Glutamatergic neuron (in vitro differentiated cells): ENCODE results near the gene UNC79. TPM values are rescaled to one million over a fixed set of nuclear protein-coding genes. Genes with fewer than 3 reads are reported as not detected.

Experiments used
- DNase-seq: peaks from one replicate; pipeline ENCODE4 v3.0.0; 2022
- H3K27ac Mint-ChIP-seq: one replicate; pipeline ENCODE4 v1.8.0; 2020; ENCODE audit warnings: mild to moderate bottlenecking, mixed read lengths, inconsistent platforms; ENCODE audit not compliant: unreplicated experiment
- H3K27me3 Mint-ChIP-seq: one replicate; pipeline ENCODE4 v1.8.0; 2020; ENCODE audit warnings: mild to moderate bottlenecking, moderate library complexity, mixed read lengths, inconsistent platforms; ENCODE audit not compliant: unreplicated experiment
- H3K36me3 Mint-ChIP-seq: one replicate; pipeline ENCODE4 v1.8.0; 2020; ENCODE audit warnings: mild to moderate bottlenecking, mixed read lengths, inconsistent platforms; ENCODE audit not compliant: unreplicated experiment
- H3K4me1 Mint-ChIP-seq: one replicate; pipeline ENCODE4 v1.8.0; 2020; ENCODE audit warnings: mild to moderate bottlenecking, low read depth, mixed read lengths, inconsistent platforms; ENCODE audit not compliant: unreplicated experiment
- H3K4me3 Mint-ChIP-seq: one replicate; pipeline ENCODE4 v1.8.0; 2020; ENCODE audit warnings: mild to moderate bottlenecking, mixed read lengths, inconsistent platforms; ENCODE audit not compliant: unreplicated experiment
- H3K9me3 Mint-ChIP-seq: one replicate; pipeline ENCODE4 v1.8.0; 2020; ENCODE audit warnings: mild to moderate bottlenecking, moderate library complexity, mixed read lengths, inconsistent platforms; ENCODE audit not compliant: unreplicated experiment
- CTCF ChIP-seq: fragments of 200-600 bp; sonication (generic); IDR thresholded peaks from one replicate; pipeline ENCODE4 v1.5.0; 2021; ENCODE audit not compliant: partially characterized antibody, unreplicated experiment
- total RNA-seq: library from RNA; stranded (reverse); fragmentation: NEBNext Ultra II Directional; extraction: Animal tissue kit (Norgen Biotek cat#: 25700); gene quantifications from one replicate; pipeline ENCODE4 v1.2.1, GENCODE V29; 2021; ENCODE audit not compliant: unreplicated experiment

UNC79 gene
- total RNA-seq, 1 donor from 2014 or later = 29.5 TPM

DNA sequence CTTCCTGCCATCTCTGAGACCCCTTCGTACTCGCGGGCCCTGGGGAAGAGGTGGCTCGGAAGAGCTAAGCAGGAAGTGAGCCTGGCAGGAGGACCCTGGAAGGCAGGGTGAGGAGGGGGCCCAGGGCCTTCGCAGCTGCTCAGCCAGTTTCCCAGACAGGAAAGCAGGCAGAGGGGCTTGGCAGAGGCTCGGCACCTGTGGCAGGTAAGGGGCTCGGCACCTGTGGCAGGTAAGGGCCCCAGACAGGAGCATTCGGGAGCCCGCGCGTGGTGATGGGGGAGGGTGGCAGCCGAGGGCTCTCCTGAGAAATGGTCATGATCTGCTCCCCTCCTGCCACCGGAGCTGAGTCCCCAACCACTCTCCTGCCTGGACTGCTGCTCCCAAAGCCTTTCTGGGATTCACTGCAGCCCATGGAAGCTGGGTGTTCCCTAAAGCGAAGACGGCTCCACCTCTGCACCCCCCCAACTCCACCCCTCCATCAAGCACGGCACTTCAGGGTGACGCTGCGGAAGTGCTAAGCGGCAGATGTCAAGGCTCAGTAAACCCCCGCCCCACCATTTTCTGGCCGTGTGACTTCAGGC lies 294.4 kb downstream of the UNC79 start:
- peaks cover 9% of the 10 kb centered on the region for H3K9me3 Mint-ChIP-seq
- H3K36me3 Mint-ChIP-seq = no peaks in the 10 kb centered on the region
- no peak for TF ChIP-seq CTCF
- peaks cover 22% of the 10 kb centered on the region for H3K4me1 Mint-ChIP-seq
- H3K27ac Mint-ChIP-seq = no peak overlapping the region
- DNase-seq = no peak
- peaks cover 22% of the 10 kb centered on the region for H3K27me3 Mint-ChIP-seq
- no peak overlapping the region for H3K4me3 Mint-ChIP-seq

GRCh38 chr14:93725993-93726392 lies 295.3 kb downstream of the UNC79 start:
- no peak for DNase-seq
- Mint-ChIP-seq H3K27ac (no peak overlapping the region), H3K4me3 (no peak overlapping the region), H3K36me3 (no peaks in the 10 kb centered on the region), H3K4me1 (peaks cover 14% of the 10 kb centered on the region), H3K9me3 (peaks cover 6% of the 10 kb centered on the region), H3K27me3 (peaks cover 17% of the 10 kb centered on the region)
- TF ChIP-seq CTCF = no peak

DNA sequence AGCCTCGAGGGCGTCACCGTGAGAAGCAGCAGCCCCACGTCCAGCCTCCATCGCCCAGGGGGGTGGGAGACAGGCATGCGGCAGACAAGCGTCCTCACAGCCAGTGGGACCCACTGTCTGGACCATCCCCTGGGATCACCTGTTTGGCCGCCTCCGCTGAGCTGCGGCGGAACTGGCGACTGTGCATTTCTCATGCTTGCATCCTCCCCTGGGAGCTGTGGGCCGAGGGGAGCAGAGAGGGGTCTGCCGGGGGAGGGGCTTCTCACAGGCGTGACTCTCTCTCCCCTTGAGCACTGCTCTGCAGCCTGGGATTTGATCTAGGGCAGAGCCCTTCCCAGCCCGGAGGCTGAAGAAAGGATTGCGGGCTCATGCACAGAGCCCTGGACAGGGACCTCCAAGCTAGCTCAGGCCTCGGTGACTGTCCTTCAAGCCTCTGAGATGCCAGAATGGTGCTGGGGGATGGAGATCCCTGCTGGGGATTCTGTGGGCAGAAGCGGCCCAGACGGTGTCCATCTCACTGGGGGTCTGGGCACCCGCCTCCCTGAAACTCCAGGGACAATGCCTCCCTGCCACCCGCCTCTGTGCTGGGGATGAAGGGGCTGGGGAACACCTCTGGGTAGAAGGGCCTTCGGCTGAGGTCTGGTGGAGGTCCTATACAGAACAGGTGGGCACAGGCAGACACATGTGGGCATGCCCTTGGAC lies 296.5 kb downstream of the UNC79 start:
- peaks cover 3% of the 10 kb centered on the region for H3K9me3 Mint-ChIP-seq
- no peaks in the 10 kb centered on the region for H3K36me3 Mint-ChIP-seq
- peaks cover 15% of the 10 kb centered on the region for H3K27me3 Mint-ChIP-seq
- H3K27ac Mint-ChIP-seq = peak overlapping the region; percentile 68
- DNase-seq = peak; percentile 50
- peaks cover 14% of the 10 kb centered on the region for H3K4me1 Mint-ChIP-seq
- TF ChIP-seq CTCF = no peak
- peak overlapping the region; percentile 38 for H3K4me3 Mint-ChIP-seq

DNA sequence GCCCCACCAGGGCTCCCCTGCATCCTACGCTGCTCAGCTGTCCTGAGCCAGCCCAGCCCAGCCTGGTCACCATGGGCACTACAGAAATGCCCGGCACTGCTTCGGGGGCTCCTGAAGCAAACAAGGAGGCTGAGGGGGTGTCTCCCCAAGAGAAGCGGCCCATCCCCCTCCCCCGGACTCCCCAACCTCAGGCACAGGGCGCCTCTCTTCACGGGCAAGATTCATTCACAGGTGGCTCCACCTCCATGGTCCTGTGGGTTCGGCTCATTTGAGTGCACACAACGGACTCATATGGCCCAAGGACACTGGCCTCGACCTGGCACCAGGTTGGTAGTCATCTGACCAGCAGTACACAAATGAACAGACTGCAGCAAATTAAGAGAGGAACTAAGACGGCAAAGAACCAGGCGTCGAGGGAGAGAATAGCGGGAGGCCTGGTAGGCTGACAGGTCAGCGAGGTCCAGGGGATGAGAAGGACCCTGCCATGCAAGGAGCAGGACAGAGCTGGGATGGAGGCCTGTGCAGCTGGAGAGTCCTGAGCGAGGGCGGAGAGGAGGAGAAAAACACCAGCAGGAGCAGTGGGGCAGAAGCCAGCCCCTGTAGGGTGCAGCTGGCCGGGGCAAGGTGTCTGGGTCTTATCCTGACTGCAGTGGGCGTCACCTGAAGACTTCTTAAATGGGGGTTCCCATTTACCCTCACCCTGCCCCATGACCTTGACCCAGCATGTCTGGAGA lies 297.3 kb downstream of the UNC79 start:
- H3K4me3 Mint-ChIP-seq = no peak overlapping the region
- H3K27me3 Mint-ChIP-seq = peaks cover 11% of the 10 kb centered on the region
- no peaks in the 10 kb centered on the region for H3K36me3 Mint-ChIP-seq
- DNase-seq = no peak
- TF ChIP-seq CTCF = no peak
- H3K9me3 Mint-ChIP-seq = peaks cover 1% of the 10 kb centered on the region
- no peak overlapping the region for H3K27ac Mint-ChIP-seq
- peaks cover 17% of the 10 kb centered on the region for H3K4me1 Mint-ChIP-seq

GRCh38 chr14:93728651-93729016 lies 297.9 kb downstream of the UNC79 start:
- no peak for DNase-seq
- H3K27me3 Mint-ChIP-seq = peaks cover 14% of the 10 kb centered on the region
- H3K4me1 Mint-ChIP-seq = peaks cover 20% of the 10 kb centered on the region
- H3K9me3 Mint-ChIP-seq = peaks cover 1% of the 10 kb centered on the region
- no peak overlapping the region for H3K27ac Mint-ChIP-seq
- no peak overlapping the region for H3K4me3 Mint-ChIP-seq
- TF ChIP-seq CTCF = no peak
- H3K36me3 Mint-ChIP-seq = no peaks in the 10 kb centered on the region
